H1 (cell line): Measurements from ENCODE around the gene SDR39U1. TPM values are rescaled to one million over a fixed set of nuclear protein-coding genes. Genes with fewer than 3 reads are reported as not detected.

ENCODE experiments used
- CTCF ChIA-PET: fragments of 300-600 bp; sonication (Branson Sonifier 250); formaldehyde crosslinking; loops from one replicate; lab custom pipeline; 2021; ENCODE audit not compliant: partially characterized antibody; lab: Charles Lee
- POLR2A ChIA-PET: fragments of 300-600 bp; sonication (Branson Sonifier 250); formaldehyde crosslinking; loops from one replicate; lab custom pipeline; 2021; ENCODE audit warnings: inconsistent platforms; ENCODE audit not compliant: partially characterized antibody; lab: Charles Lee
- DNase-seq, 2 experiments: peaks; one replicate each; pipeline versions ENCODE4 v3.0.0 to v3.0.0-alpha.2; 2010 to 2022; ENCODE audit warnings: low spot score in 2 of 2, low read depth in 1 of 2, mixed read lengths in 1 of 2
- FAIRE-seq: peaks from 2 replicates; lab custom pipeline; 2011; peaks lifted over from hg19 to GRCh38; lab: Jason Lieb, UNC
- H2AFZ ChIP-seq: 2 replicates; pipeline ENCODE4 v1.8.1; 2012; ENCODE audit warnings: low read length, inconsistent platforms
- H2AK5ac ChIP-seq: 2 replicates; pipeline ENCODE4 v1.6.1; 2013; ENCODE audit warnings: low read depth, low read length
- H2BK120ac ChIP-seq: replicated peaks from 2 replicates; pipeline ENCODE3; 2013; ENCODE audit warnings: low read depth, low read length, inconsistent platforms
- H2BK12ac ChIP-seq: 2 replicates; pipeline ENCODE4 v1.6.1; 2013; ENCODE audit warnings: low read depth, low read length
- H2BK15ac ChIP-seq: 2 replicates; pipeline ENCODE4 v1.6.1; 2013; ENCODE audit warnings: low read length
- H2BK20ac ChIP-seq: 2 replicates; pipeline ENCODE4 v1.6.1; 2013; ENCODE audit warnings: low read length
- H2BK5ac ChIP-seq: 2 replicates; pipeline ENCODE4 v1.6.1; 2013; ENCODE audit warnings: low read depth, low read length
- H3K14ac ChIP-seq: 2 replicates; pipeline ENCODE4 v1.6.1; 2013; ENCODE audit warnings: inconsistent platforms; ENCODE audit not compliant: insufficient read length
- H3K18ac ChIP-seq: 2 replicates; pipeline ENCODE4 v1.6.1; 2013; ENCODE audit warnings: low read length; ENCODE audit errors: extremely low read depth
- H3K23ac ChIP-seq: 2 replicates; pipeline ENCODE4 v1.6.1; 2013; ENCODE audit warnings: inconsistent platforms; ENCODE audit not compliant: insufficient read length
- H3K23me2 ChIP-seq: 2 replicates; pipeline ENCODE4 v1.6.1; 2013; ENCODE audit warnings: low read depth, low read length
- H3K27ac ChIP-seq: 2 replicates; pipeline ENCODE4 v1.6.1; 2011; ENCODE audit warnings: low read depth, low read length, inconsistent platforms
- H3K27me3 ChIP-seq, 4 experiments: replicated peaks in 1 of 4; 1 replicate in 1 of 4; 2 replicates in 3 of 4; pipeline versions ENCODE4 v1.6.1 to v1.8.1; 2011 to 2013; ENCODE audit warnings: low read length in 3 of 4, mild to moderate bottlenecking in 3 of 4, inconsistent platforms in 2 of 4, mixed read lengths in 2 of 4, moderate library complexity in 1 of 4; ENCODE audit not compliant: control insufficient read depth in 3 of 4, insufficient read depth in 3 of 4; ENCODE audit errors: extremely low read depth in 1 of 4
- H3K36me3 ChIP-seq, 4 experiments: 2 replicates each; pipeline versions ENCODE4 v1.6.1 to v1.8.1; 2011 to 2013; ENCODE audit warnings: mild to moderate bottlenecking in 4 of 4, low read length in 3 of 4, moderate library complexity in 2 of 4, control low read depth in 1 of 4, inconsistent platforms in 1 of 4; ENCODE audit not compliant: insufficient read depth in 4 of 4, control insufficient read depth in 2 of 4
- H3K4ac ChIP-seq: replicated peaks from 2 replicates; pipeline ENCODE3; 2013; ENCODE audit warnings: low read length, low read depth, mixed read lengths, inconsistent platforms; ENCODE audit not compliant: insufficient read length
- H3K4me1 ChIP-seq, 4 experiments: replicated peaks in 1 of 4; 1 replicate in 1 of 4; 2 replicates in 3 of 4; pipeline versions ENCODE4 v1.6.1 to v1.8.1; 2011 to 2013; ENCODE audit warnings: low read length in 3 of 4, inconsistent platforms in 2 of 4, mixed read lengths in 1 of 4; ENCODE audit not compliant: insufficient read depth in 4 of 4, control insufficient read depth in 3 of 4
- H3K4me2 ChIP-seq, 2 experiments: 2 replicates each; pipeline versions ENCODE4 v1.6.1 to v1.8.1; 2011 to 2013; ENCODE audit warnings: low read depth in 2 of 2, low read length in 2 of 2, control low read depth in 1 of 2, inconsistent platforms in 1 of 2, mild to moderate bottlenecking in 1 of 2; ENCODE audit not compliant: insufficient read depth in 1 of 2
- H3K4me3 ChIP-seq, 4 experiments: fragments of 200-600, 300-600 bp in 1 of 4; sonication (generic), shearing (Covaris generic), sonication (Bioruptor Twin) in 1 of 4; 2 replicates each; pipeline versions ENCODE4 v1.5.1 to v1.8.1; 2011 to 2016; ENCODE audit warnings: low read length in 4 of 4, low read depth in 3 of 4, control low read depth in 2 of 4, inconsistent platforms in 2 of 4, mild to moderate bottlenecking in 2 of 4, mixed read lengths in 1 of 4, moderate library complexity in 1 of 4; ENCODE audit not compliant: insufficient read depth in 2 of 4; ENCODE audit errors: extremely low read depth in 1 of 4
- H3K56ac ChIP-seq: replicated peaks from 2 replicates; pipeline ENCODE3; 2013; ENCODE audit warnings: low read depth, mild to moderate bottlenecking, mixed read lengths, low read length, inconsistent platforms; ENCODE audit not compliant: insufficient read length
- H3K79me1 ChIP-seq: 2 replicates; pipeline ENCODE4 v1.6.1; 2013; ENCODE audit warnings: low read depth, low read length, control low read depth
- H3K79me2 ChIP-seq, 2 experiments: 2 replicates each; pipeline versions ENCODE4 v1.6.1 to v1.8.1; 2012 to 2013; ENCODE audit warnings: low read length in 2 of 2, mild to moderate bottlenecking in 2 of 2, inconsistent platforms in 1 of 2; ENCODE audit not compliant: insufficient read depth in 2 of 2, control insufficient read depth in 1 of 2
- H3K9ac ChIP-seq, 4 experiments: replicated peaks in 1 of 4; 1 replicate in 1 of 4; 2 replicates in 3 of 4; pipeline versions ENCODE4 v1.6.1 to v1.8.1; 2011 to 2013; ENCODE audit warnings: low read depth in 3 of 4, low read length in 3 of 4, control low read depth in 2 of 4, mild to moderate bottlenecking in 2 of 4, moderate library complexity in 2 of 4, inconsistent platforms in 1 of 4; ENCODE audit errors: extremely low read depth in 1 of 4
- H3K9me3 ChIP-seq, 2 experiments: 2 replicates each; pipeline versions ENCODE4 v1.6.1 to v1.8.1; 2012 to 2013; ENCODE audit warnings: mild to moderate bottlenecking in 2 of 2, moderate library complexity in 2 of 2, control low read depth in 1 of 2, inconsistent platforms in 1 of 2, low read depth in 1 of 2, low read length in 1 of 2, mixed read lengths in 1 of 2; ENCODE audit not compliant: insufficient read depth in 2 of 2
- H4K20me1 ChIP-seq, 2 experiments: replicated peaks in 1 of 2; 2 replicates each; pipeline versions ENCODE3 to v1.8.1; 2011 to 2013; ENCODE audit warnings: inconsistent platforms in 2 of 2, low read length in 2 of 2, mild to moderate bottlenecking in 1 of 2; ENCODE audit not compliant: insufficient read depth in 2 of 2, control insufficient read depth in 1 of 2
- H4K5ac ChIP-seq: 2 replicates; pipeline ENCODE4 v1.6.1; 2013; ENCODE audit warnings: low read length, low read depth, mixed read lengths, inconsistent platforms; ENCODE audit not compliant: insufficient read length
- H4K8ac ChIP-seq: 2 replicates; pipeline ENCODE4 v1.8.0; 2013; ENCODE audit warnings: mild to moderate bottlenecking, moderate library complexity, low read length, inconsistent platforms; ENCODE audit not compliant: insufficient read depth; ENCODE audit errors: extremely low read depth
- H4K91ac ChIP-seq: replicated peaks from 2 replicates; pipeline ENCODE3; 2013; ENCODE audit warnings: low read length, mixed read lengths, inconsistent platforms; ENCODE audit not compliant: insufficient read length
- KDM5A ChIP-seq: fragments of 200-600 bp; IDR thresholded peaks from 2 replicates; pipeline ENCODE4 v1.7.1; 2012; ENCODE audit warnings: mild to moderate bottlenecking, low read length, inconsistent platforms, mixed read lengths
- POLR2A ChIP-seq, 2 experiments: IDR thresholded peaks; 1 replicate in 1 of 2; 2 replicates in 1 of 2; pipeline ENCODE4 v1.6.1; 2011; ENCODE audit warnings: low read depth in 2 of 2, low read length in 2 of 2, mild to moderate bottlenecking in 2 of 2; ENCODE audit errors: control extremely low read depth in 1 of 2
- RFX5 ChIP-seq: IDR thresholded peaks from 2 replicates; pipeline ENCODE4 v1.6.1; 2011; ENCODE audit warnings: low read depth, low read length, improper control_type of control experiment, borderline replicate concordance
- SRF ChIP-seq: IDR thresholded peaks from 2 replicates; pipeline ENCODE4 v1.6.1; 2011; ENCODE audit warnings: mild to moderate bottlenecking, low read depth, low read length, moderate library complexity
- WGBS, 2 experiments: shearing (Covaris generic) in 1 of 2; methylation state at CpG; one replicate each; pipeline versions ENCODE4 v1.1.6 to v1.1.7; 2013 to 2015; ENCODE audit warnings: low lambda C conversion rate in 2 of 2, mixed read lengths in 2 of 2, inconsistent platforms in 1 of 2, low coverage in 1 of 2, missing lambda C conversion rate in 1 of 2; ENCODE audit not compliant: insufficient replicate concordance in 2 of 2, insufficient coverage in 1 of 2, insufficient read length in 1 of 2; ENCODE audit errors: extremely low coverage in 1 of 2, missing lambda C conversion rate in 1 of 2; 5-methylcytosine and 5-hydroxymethylcytosine counted together
- polyA plus RNA-seq, 7 experiments: library from polyadenylated mRNA; depleted of rRNA in 3 of 7; stranded (reverse) in 5 of 7; unstranded in 2 of 7; fragments of >200 nt in 5 of 7; fragments of 200-250 nt in 2 of 7; gene quantifications; 1 replicate in 5 of 7; 2 replicates in 1 of 7; 4 replicates in 1 of 7; pipeline versions ENCODE4 v1.2.1 to v1.2.3, GENCODE V29; 2011 to 2013; ENCODE audit warnings: missing spikeins in 2 of 7, mixed read lengths in 2 of 7
- total RNA-seq: library from RNA; stranded (reverse); fragmentation: NEBNext Ultra II Directional; extraction: Animal tissue kit (Norgen Biotek cat#: 25700); gene quantifications from 2 replicates; pipeline ENCODE4 v1.2.1, GENCODE V29; 2021

SDR39U1 gene
- total and polyA plus RNA-seq, 2 of the 8 experiments (the other 6 are each of a cell fraction or from before 2014, with no cell fraction given) = 46.7 to 98.8 TPM

DNA sequence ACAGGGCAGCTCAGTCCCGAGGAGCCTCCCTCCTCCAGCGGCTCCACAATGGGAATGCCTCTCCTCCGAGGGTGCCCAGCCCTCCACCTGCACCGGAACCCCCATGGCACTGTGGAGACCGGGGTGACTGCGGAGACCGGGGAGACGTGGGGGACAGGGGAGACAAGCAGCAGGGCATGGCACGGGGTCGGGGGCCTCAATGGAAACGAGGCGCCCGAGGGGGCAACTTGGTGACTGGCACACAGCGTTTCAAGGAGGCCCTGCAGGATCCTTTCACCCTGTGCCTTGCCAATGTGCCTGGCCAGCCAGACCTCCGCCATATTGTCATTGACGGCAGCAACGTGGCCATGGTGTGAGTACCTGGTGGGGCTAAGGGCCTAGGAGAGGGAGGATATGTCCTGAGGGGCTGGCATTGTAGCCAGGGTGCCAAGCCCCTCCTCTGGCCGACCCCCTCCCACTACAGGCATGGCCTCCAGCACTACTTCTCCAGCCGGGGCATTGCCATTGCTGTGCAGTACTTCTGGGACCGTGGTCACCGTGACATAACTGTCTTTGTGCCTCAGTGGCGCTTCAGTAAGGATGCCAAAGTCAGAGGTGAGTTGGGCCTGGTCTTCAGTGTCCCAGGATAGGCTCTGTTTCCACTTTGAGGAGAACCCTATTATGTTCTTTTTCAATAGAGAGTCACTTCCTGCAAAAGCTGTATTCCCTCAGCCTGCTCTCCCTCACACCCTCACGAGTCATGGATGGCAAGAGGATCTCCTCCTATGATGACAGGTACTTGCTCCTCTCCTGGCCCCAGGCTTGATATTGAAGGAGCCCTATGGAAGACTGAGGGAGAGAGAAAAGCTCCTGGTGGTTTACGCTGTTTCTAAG lies 10.1 kb downstream of the SDR39U1 start:
- no peaks in the 10 kb centered on the region; the same call in 1 of the 2 replicates for H3K79me1 ChIP-seq
- no peak overlapping the region for H2AFZ ChIP-seq
- no peaks in the 10 kb centered on the region for H3K9me3 ChIP-seq
- TF ChIP-seq KDM5A (no peak), SRF (no peak), POLR2A (IDR thresholded peaks at IDR 0.05; ENCODE audit: control extremely low read depth in 1 of 2, low read depth in 2 of 2, low read length in 2 of 2) (no peak), RFX5 (no peak)
- H3K9ac ChIP-seq = no peak overlapping the region
- no peak for FAIRE-seq
- no peak overlapping the region for H3K27ac ChIP-seq
- no peak overlapping the region for H2BK5ac ChIP-seq
- no peak overlapping the region for H4K5ac ChIP-seq
- peaks cover 6 to 21% (median 15%) of the 10 kb centered on the region in 4 experiments for H3K4me1 ChIP-seq
- peaks cover 5% of the 10 kb centered on the region; the same call in 1 of the 2 replicates for H3K23me2 ChIP-seq
- no peak overlapping the region for H2BK120ac ChIP-seq
- no peak overlapping the region for H3K4ac ChIP-seq
- 82% methylated on average over 24 of the region's 24 CpGs; no CpG with 5 or more reads in 1 of the 2 experiments for WGBS, 2 experiments
- H3K18ac ChIP-seq = no peak overlapping the region
- H2BK15ac ChIP-seq = no peak overlapping the region
- CTCF ChIA-PET = interaction anchor here (0.9 to 21.3 kb wide), 31 partner anchors 9 to 375 kb away, joined by 3 to 664 read pairs (median 10); partner anchors contain the start of genes ADCY4, CIDEB, DHRS1 and LTB4R
- H2AK5ac ChIP-seq = no peak overlapping the region
- POLR2A ChIA-PET = interaction anchor here (0.9 to 5.4 kb wide), 12 partner anchors 9 to 222 kb away, joined by 3 to 46 read pairs (median 5); partner anchors contain the start of genes ADCY4, LTB4R2, NYNRIN and SDR39U1
- peak overlapping the region; percentile 45 for H4K8ac ChIP-seq
- no peak overlapping the region for H2BK20ac ChIP-seq
- no peak overlapping the region for H3K14ac ChIP-seq
- H3K36me3 ChIP-seq = peaks cover 0 to 4% (median 2%) of the 10 kb centered on the region in 4 experiments; a peak in 2 of 8 replicates
- H3K23ac ChIP-seq = no peak overlapping the region
- no peak overlapping the region for H3K4me3 ChIP-seq
- no peaks in the 10 kb centered on the region for H3K79me2 ChIP-seq
- H3K56ac ChIP-seq = no peak overlapping the region
- peaks cover 1 to 6% of the 10 kb centered on the region in 2 experiments for H4K20me1 ChIP-seq
- no peak overlapping the region for H2BK12ac ChIP-seq
- no peak for DNase-seq
- H3K4me2 ChIP-seq = no peak overlapping the region
- peaks cover 0 to 13% (median 1%) of the 10 kb centered on the region in 4 experiments; a peak in 3 of 7 replicates for H3K27me3 ChIP-seq
- no peak overlapping the region for H4K91ac ChIP-seq
